Myocyte (in vitro differentiated cells): Measurements from ENCODE around the gene DIPK1A. TPM values are rescaled to one million over a fixed set of nuclear protein-coding genes. Genes with fewer than 3 reads are reported as not detected.

Source experiments
- DNase-seq: peaks from one replicate; pipeline ENCODE4 v3.0.0-alpha.2; 2012; ENCODE audit warnings: low read depth
- total RNA-seq: library from RNA; depleted of rRNA; stranded (reverse); fragments of >200 nt; gene quantifications from 2 replicates; pipeline ENCODE4 v1.2.3, GENCODE V29; 2014

The DIPK1A gene
- total RNA-seq, 1 donor from 2014 or later = 28.5 TPM

DNA sequence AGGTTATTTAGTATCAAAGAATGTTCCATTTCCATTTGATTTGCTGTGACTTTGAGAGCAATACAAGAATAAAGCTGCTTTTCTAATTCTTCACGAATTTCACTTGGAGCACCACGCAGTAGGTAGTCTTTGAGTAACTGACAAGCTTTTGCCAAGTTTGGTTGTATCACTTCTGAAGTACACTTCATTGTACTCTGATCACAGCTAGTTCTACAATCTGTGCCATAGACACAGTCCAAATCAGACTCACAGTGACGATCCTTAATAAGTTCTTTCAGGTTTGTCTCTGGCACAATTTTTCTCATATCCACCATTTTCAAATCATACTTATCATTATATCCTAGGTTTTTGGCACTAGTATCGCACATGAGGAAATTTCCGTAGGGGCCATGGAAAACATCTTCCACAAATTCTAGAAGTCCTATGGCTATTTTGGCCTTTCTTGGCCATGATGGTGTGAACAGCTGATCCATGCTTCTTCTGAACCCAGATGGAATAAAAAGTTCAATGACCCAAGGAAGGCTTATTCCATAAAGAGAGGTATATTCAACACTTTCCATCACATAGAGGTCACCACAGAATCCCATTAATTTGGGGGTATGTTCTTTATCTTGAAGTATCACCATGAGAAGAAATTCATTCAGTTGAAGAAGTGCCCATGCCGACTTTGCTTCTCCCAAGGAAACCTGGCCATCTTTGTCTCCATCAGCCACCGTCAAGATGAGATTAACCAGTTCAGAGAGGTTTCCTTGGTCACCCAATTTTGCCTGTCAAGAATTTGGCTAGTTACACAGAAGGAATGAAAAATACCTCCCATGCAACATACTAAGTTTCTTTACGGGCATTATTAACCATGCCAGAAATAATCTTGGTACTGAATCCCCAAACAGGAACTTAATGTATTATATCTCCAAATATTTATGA is 117.6 kb downstream of the DIPK1A start:
- DNase-seq = no peak

DNA sequence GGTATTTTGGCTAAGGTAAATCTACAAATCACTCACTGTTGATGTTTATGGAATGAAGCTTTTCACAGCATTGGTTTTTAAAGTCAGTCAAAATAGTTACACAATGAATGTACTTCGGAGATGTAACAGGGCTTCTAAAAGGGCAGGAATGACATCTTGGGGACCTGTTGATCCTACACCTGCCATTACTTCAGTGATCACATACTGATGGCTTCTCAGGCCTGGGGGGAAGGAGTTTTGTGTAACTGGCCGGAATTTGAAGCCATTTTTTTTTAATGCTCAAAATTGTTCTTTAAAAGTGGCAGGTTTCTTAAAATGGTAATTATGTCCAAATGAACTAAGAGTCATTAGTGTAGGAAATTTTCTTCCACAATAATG is 118.2 kb downstream of the DIPK1A start:
- no peak for DNase-seq

DNA sequence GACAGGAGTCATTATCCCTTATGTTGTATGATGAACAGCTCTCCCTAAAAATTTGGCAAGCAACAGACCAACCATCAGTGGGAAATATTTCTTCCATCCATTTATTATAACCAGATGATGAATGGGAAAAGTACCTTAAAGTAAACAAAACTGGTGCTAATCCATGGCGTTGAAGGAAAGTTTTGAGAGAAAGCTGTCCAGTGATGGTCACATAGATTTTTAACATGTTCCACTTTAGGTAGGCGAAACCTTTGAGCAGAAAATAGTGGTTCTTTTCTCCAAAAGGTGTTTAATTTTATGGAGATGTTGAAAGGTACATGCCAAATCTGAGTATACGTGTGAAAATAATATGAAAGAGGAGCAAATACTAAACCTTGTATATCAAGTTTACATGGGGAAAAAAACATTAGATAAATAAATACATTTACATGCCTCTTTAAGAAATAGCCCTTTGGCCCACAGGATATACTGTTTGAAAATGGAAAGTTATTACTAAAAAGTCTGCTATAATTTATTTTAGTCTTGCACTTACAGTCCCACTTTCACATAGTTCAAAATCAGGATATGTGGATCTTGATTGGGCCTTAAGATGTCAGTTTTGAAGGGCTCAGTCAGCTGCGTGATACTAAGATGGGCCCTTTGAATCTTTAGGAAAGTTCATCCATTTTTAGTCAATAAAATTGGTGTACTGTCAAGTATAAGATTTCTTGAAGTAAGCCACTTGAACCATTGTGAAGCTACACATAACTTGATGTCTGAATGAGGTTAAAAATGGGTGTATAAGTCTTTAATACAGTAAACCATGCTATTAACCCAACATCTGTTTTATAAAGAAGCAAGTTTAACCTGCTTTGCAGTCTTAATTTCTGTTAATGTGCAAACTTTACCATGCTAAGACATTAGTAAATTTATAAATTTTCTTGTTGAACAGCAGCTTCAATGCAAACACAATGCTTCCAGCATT is 118.9 kb downstream of the DIPK1A start:
- no peak for DNase-seq

DNA sequence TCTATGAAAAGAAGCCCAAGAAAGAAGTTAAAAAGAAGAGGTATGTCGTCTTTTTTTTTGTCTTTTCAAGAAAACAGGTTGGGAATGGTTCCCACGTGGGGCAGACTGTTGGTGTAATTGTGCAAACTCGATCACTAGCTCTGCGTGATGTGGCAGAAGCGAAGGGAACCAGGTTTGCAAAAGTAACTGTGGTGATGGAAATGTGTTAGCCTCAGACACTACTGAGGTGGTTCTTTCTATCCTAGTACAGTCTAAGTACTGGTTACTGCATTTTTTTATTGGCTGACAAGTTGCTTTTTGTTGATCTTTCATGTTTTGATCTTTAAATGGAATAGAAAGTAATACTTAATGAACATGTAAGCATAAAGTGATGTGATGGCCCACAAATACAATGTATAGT is 120.7 kb downstream of the DIPK1A start:
- DNase-seq = no peak

DNA sequence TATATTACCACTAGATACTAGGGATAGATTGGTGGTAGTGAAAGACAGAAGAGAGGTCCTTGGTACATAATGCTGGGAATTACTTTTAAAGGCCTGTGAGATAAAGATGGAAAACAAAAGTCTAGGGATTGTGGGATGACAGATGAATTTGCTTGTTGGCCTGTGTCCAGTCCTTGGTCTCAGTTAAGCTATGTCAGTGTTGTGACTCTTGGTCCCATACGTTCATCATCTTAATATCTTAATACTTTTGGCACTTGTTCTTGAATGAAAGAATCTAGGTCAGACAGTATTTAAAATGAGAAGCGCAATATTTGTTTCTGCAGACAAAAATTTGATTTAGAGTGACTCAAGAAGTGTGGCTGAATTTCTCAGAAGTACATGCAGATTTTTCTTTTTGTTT is 121.8 kb downstream of the DIPK1A start:
- DNase-seq = no peak

DNA sequence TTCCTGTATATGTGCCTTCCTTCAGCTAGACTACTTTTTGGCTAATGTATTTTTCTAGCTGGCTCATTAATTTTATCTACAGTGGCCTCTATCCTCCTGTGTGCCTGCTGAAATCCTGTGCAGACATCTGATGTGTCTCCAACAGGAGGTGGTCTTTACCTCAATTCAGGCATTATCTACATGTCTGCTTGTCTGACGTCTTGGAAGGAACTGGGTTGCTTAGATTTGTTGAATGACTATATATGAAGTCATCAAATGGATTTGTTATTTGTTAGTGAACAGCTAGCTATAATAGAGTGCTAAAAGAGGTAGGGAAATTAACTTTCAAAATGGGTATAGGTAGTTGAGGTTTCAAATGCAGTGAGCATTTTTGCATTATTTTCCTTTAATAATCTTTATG is 122.7 kb downstream of the DIPK1A start:
- no peak for DNase-seq

DNA sequence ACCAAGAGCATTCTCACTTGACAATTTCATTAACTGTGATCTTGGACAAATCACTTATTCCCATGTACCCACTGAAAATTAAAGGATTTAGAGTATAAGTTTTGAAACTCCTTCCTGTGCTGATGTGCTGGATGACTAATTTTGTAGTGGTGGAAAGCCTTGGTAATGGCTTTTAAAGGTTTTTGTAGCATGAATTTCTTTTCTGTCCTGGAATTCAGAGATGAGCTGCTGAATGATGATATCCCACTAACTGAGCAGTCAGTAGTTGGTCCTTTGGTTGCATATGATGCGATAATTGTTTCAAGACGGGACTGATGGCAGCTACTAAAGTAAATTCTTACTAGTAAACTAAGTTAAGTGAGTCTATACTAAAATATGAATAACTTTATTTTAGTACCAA is 124.2 kb downstream of the DIPK1A start:
- no peak for DNase-seq

DNA sequence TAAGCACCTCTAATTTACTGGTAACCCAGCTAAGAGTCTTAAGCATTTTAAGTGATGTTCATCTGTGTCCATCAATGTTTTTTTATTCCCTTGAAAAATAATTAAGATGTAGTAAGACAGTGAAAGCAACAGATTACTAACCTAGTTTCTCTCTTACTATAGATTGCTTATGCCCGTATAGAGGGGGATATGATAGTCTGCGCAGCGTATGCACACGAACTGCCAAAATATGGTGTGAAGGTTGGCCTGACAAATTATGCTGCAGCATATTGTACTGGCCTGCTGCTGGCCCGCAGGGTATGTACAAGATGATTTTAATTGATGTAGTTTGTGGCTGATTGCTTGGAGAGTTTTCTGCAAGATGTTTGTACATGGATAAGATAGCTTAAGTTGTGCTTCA is 126.6 kb downstream of the DIPK1A start:
- DNase-seq = no peak

DNA sequence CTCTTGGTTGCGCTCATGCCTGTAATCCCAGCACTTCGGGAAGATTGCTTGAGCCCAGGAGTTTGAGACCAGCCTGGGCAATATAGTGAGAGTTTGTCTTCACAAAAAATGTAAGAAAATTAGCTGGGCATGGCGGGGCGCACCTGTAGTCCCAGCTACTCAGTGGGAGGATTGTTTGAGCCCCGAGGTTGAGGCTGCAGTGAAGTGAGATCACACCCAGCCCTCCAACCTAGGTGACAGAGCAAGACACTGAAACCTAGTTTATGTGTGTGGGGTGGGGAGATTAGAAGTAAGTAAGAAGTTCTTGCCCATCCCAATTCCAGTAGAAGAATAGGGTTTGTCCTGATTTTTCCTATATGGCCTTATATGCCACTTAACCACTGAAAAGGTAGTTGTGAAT is 127.4 kb downstream of the DIPK1A start:
- no peak for DNase-seq

DNA sequence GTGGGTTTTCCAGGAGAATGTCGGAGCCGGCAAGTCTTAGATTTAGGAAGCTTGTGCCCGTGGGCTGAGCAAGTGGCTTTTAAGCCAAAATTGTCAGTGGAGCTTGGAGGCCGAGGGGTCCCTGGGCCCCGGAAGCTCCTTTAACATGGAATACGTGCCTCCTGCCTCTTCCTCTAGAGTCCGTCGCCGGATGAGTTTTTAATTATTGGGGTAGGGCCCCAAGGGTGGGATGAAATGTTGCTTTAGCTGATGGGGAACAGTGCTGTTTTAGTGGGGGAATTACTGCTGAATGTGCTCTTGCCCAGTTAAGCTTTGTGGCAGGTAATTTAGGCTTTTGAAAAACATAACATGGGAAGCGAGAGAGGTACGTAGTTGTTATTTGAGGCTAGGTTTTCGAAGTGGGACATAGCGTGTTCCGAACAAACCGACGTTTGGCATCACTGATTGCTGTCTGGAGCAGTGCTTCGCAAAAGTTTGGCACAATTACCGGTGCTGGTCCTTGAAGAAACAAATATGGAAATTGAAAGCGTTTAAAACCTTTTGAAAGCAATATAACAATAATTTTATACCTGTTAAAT is 128.6 kb downstream of the DIPK1A start:
- no peak for DNase-seq

DNA sequence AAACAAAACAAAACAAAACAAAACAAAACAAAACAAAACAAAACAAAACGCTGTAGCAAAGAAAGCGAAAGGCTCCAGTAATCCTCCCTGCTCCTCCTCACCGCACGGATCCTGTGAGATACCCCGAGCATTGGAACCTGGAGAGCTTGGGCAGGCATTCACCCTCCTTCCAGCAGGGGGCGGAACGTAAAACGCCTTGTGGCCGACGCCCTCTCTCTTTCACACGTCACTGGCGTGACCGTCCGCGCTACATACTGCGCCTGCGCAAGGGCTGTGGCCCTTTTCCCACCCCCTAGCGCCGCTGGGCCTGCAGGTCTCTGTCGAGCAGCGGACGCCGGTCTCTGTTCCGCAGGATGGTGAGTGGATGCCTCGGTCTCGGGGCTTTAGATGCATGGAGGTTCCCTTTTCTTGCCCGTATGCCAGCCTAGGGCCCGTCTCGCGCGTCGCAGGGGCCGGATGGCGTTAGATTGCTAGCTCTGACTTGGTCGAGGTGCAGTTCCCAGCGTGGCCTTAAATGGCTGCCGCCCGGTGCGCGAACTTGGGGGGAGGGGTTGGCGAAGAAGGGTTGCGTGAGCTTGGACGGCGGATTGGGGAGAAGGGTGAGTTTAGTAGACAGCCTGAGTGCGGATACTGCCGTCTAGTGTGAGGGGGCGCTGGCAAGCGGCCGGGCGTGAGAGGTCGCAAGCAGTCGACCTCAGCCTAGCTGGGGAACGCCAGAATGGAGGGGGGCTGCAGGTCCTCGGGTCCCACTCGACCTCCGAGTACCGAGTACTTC is 129.3 kb downstream of the DIPK1A start, which contains the start of gene RPL5:
RPL5 (plus strand) TSS at position 279 of the 775 bp plus-strand sequence; CDS start at position 354, 75 bp downstream.
- DNase-seq = peak; percentile 99

DNA sequence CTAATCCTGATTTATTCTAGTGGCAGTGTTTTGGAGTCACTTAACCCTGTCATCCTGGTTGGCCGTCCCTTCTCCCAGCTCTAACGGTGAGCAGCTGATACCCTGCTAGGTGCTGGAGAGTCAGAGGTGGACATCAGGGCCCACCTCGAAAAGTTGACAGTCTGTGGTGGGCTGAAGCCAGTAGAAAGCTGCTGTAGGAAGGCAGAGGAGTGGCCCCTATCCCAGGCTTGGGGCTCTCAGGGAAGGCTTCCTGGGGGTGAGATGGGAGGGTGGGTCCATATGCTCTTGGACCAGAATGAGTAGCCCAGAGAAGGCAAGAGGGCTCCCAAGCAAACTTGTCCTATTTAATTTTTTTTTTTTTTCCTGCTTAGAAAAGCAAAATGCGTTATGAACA is 129.9 kb downstream of the DIPK1A start:
- no peak for DNase-seq

DNA sequence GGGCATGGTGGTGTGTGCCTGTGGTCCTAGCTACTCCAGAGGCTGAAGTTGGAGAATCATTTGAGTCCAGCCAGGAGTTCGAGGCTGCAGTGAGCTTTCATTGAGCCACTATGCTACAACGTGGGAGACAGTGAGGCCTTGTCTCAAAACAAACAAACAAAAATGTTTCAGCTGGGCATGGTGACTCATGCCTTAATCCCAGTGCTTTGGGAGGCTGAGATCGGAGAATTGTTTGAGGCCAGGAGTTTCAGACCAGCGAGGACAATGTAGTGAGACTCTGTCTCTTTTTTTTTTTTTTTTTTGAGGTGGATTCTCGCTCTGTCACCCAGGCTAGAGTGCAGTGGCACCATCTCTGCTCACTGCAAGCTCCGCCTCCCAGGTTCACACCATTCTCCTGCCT is 134.5 kb downstream of the DIPK1A start:
- DNase-seq = no peak

DNA sequence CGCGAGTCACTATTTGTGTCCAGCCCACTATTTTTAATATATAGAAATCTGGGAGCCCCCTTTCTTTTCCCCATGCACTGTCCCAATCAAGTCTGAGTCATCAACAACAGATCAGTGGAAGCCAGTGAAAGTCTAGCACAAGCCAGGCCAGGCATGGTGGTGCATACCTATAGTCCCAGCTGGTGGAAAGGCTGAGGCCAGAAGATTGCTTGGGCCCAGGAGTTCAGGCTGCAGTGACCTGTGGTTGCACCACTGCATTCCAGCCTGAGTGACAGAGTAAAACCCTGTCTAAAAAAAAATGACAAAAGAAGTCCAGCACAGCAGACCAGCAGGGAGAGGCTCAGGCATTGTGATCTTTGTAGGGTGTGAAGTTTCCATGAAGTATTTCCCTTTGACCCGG is 138.4 kb downstream of the DIPK1A start:
- DNase-seq = peak; percentile 87

DNA sequence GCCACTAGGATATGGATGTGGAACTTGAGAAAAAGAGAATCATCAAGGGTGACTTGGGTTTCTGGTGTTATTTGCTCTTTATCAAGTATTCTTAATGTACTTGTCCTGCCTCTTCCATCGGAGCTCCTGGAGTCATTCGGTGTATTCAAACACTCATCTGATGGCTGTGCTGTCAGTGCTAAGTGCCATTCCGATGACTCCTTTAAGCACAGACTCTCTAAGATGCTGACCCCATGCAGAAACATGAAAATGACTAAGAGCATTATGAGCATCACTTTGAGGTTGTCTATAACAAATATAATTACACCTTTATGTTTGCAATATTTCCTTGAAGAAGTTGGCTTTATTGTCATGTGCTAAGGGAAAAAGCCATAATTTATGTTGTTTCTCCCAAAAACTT is 140.7 kb downstream of the DIPK1A start:
- no peak for DNase-seq

DNA sequence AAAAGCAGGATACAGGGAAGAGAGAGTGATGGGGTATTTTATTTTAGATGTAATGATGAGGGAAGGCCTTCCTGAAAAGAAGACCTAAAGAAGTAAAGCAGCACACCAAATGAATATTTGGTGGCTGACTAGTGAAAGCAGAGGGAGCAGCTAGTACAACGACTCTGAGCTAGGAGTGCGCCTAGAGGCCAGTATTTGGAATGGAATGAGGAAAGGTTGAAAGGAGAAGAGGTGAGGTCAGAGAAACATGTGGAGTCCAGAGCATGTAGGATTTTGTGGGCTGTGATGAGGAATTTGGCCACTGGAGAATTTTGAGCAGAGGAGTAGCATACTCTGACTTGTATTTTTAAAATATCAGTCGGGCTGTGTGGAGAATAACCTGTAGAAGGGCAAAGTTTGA is 141.2 kb downstream of the DIPK1A start:
- no peak for DNase-seq

DNA sequence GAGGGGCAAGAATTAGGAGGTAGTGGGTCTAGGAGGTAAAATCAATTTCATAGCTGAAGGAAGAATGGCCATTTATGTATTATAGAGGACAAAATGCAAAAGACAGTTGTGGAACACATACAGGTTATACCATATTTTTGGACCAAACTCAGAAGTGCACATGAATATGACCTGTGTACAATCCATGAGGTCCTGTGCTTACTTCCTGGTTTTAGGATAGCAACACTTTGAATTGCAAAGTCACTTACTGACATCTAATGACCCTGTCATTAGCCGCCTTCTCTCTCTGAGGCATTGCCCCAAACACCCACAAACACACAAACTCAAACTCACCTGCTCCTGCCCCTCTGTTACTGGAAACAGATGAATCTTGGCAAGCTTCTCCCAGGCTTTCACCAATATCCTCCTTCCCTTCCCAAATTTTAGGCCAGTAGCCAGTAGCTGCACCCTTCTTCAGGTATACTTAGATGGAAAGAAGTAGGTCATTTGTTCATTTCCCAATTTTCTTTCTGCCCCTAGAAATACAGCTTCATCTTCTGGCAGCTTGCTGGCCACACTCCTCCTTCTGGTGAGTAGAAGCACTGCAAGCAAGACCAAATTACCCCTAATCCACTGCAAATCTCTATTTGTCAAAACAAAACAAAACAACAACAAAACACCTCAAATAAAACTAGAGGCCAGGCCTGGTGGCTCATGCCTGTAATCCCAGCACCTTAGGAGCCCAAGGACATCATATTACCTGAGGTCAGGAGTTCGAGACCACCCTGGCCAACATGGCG is 143.1 kb downstream of the DIPK1A start:
- peak; percentile 44 for DNase-seq

DNA sequence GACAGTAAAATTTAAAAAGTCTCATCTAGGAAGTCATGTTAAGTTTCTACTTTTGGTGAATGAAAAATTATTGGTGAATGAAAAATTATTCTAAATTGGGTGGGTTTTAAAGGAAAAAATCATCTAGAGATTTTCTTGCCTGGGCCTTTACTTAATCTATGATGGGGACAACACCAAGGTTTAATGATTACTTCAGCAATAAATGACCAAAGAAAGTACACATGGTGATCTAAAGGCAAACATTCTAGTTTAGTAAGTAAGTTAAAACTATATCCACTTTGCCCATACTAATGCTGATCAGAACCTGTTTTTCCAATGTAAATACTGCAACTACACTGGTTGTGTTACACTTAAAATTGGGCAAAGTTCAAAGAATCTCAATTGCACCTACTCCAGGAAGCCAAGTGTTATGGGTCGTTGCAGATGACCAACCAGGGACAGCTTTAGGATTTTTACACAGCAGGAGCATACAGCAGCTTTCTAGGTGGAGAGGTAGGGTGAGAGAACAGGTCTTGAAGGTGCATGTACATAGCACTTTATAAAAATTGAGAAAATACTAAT is 144.0 kb downstream of the DIPK1A start:
- DNase-seq = no peak

DNA sequence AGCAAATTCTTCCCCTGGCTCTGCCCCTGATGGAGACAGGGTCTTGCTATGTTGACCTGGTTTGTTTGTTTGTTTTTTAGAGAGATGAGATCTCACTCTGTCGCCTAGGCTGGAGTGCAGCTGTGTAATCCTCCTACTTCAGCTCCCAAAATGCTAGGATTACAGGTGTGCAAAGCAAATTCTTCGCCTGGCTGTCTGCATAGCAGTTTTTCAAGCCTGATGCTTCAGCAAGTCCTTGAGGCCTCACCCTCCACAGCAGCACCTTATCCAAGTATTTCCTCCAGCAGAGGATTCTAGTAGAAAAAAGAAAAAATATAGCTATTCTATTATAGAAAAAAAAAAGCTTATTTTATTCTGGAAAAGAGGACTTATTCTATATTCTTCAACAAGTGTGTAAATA is 144.5 kb downstream of the DIPK1A start:
- no peak for DNase-seq

DNA sequence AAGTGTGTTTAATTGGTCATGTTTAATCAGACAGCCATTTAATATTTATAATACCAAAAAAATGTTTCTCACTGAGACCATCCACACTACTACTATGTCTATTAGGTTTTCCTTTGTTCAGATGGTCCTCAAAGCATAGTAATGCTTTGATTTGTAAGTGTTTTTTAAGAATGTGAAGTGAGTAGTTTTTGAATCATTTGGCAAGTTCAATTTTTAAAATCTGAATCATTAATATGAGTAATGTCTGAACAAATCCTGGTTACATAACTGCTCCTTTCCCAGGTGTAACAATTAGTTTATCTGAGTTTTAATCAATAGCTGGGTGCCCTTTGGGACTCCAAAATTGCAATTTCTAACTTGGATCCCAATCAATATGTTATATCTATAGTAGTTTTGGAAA is 152.9 kb downstream of the DIPK1A start:
- DNase-seq = no peak
